HG03108 (cell line): Measurements from ENCODE around the gene S1PR3.

Source experiments
- ATAC-seq: cut with Tn5 transposase; IDR thresholded peaks from one replicate; pipeline ENCODE4 v1.9.1; 2021; ENCODE audit warnings: moderate library complexity; ENCODE audit not compliant: unreplicated experiment

Gene S1PR3

DNA sequence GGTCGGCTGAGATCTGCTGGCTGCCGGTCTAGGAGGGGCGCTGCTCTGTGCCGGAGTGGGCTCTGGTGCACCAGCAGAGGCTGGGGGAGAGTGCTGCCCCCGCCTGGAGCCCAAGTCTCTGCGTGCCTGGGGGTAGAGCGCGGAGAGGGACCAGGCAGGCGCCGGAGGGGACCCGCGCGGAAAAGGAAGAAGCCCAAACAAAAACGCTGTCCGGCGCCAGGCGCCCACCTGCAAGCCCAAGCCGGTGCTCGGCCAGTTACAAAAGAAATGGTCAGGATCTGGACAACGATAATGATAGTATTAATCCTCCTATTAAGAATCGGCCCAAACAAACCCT lies 571 bp upstream of the S1PR3 start:
- no peak for ATAC-seq

DNA sequence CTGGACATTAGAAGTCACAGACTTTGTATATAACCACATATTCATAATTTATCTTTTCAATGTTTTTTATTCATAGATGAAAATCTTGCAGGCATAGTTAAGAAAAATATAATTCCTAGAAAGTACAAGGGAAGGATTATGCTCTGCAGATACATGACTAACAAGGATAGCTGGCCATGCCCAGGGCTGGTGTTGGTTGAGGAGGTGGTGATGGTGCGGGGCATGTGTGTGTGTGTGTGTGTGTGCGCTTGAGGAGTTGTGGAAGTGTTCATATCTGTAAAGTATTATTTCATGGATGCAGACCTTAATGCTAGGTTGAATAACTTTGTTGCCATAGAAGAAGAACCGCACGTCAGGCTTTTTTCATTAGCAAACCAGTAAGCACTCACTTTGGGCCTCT lies 1.3 kb downstream of the S1PR3 start:
- ATAC-seq = no peak

DNA sequence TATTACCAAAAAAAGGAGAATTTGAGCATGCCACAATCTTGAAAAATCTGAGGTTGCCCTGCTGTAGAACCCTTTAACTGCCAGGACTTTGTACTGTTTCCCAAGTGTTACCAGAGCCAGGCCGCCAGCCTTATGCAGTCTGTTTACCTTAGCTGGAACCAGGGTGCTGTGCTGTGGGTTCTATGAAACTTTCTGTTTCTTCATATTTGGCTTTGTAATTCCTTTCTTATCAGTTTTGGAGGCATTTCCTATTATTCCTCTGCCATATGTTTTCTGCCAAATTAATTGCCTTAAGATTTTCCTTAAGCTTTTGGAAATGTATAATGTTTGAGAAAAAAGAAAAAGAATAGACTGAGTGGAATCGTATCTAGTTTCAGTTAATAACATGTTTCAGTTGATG lies 2.1 kb downstream of the S1PR3 start:
- ATAC-seq = no peak

DNA sequence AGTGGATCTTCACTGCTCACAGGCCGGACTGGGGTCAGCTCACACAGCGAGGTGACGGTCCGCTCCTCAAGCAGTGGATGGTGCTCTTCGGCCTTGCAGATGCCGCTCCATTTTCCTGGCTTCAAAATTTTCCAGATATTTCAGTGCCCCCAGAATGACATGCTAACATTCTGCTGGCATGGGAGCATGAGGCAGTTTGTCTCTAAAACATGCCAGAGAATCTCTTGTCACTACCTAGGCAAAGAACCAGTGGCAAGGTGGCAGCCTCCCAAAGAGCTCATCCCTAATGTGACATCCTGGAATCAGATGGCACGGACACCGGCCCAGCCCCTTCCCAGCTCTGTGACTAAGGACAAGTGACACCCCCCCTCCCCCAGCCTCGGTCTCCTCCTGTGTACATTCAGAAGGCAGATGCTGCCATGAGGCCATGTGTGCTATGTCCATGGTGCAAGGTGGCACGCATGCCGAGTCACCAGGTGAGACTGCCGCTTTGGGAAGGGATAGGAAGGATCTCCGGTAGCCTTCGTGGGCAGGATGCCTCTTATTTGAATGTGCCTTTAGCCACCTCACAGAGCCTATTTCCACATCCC lies 2.7 kb downstream of the S1PR3 start:
- no peak for ATAC-seq

DNA sequence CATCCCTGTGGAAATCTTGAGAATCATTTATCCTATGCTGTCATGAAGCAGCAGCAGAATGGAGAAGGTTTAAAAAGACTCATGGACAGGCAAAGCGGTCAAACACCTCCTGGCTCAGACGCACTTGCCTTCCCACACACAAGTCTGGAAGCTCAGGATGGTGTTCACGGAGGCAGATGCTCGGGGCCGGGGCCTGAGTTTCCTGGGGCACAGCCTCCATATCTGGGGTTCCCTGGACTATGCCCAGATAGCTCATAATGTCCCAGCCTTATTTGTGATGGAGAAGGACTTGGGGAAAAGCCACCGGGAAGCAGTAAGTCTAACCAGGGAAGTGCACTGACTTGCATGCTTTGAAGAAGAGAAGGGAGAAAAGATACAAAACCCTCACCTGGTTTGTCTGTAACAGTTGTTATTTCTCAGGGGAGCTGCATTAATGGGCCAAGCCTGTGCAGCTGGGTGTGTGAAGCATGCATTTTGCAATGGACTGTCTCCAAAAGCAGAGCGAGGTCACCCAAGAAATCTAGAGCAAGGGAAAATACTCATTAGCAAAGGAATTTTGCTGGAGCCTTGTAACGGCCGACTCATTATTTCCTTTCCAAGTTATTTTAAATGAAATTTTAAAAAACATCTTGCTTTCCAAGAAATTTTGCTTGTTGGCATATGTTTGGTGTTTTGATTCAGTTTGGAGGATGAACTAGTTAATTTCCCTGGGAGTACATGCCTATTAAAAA lies 3.4 kb downstream of the S1PR3 start:
- no peak for ATAC-seq

DNA sequence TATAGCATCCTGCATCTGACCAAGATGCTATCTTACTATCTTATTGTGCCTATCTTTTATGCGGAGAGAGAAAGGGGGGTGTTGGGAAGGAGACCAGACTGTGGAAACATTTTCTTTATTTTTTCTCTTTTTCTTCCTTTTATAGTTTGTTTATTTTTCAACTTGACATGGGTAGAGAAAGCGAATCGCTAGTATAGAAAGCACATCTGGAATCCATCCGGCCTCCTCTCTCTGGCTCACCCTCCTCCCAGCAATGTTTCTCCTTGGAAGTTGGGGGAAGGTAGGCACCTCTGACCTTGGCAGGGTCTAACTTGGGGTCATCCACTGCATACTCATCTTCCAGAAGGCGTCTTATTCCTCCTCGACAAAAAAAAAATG lies 3.9 kb downstream of the S1PR3 start:
- ATAC-seq = no peak

DNA sequence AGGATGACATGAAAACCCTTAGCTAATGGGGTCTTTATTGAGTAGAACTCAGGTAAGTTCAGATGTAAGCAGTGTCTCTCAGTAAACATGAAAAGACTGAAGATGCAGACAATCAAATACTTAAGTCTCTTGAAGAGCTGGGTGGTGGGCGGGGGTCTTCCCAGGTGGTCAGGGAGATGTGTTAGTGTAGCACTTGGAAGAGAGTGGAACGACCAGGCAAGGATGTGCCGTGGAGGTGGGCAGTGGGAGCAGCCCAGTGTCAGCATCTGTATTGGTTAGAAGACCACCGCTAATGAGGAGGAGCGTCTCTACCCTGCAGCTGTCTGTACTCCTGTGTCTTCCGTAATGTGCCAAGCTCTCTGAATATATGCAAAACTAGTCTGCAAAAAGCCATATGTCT lies 4.4 kb downstream of the S1PR3 start:
- ATAC-seq = no peak

DNA sequence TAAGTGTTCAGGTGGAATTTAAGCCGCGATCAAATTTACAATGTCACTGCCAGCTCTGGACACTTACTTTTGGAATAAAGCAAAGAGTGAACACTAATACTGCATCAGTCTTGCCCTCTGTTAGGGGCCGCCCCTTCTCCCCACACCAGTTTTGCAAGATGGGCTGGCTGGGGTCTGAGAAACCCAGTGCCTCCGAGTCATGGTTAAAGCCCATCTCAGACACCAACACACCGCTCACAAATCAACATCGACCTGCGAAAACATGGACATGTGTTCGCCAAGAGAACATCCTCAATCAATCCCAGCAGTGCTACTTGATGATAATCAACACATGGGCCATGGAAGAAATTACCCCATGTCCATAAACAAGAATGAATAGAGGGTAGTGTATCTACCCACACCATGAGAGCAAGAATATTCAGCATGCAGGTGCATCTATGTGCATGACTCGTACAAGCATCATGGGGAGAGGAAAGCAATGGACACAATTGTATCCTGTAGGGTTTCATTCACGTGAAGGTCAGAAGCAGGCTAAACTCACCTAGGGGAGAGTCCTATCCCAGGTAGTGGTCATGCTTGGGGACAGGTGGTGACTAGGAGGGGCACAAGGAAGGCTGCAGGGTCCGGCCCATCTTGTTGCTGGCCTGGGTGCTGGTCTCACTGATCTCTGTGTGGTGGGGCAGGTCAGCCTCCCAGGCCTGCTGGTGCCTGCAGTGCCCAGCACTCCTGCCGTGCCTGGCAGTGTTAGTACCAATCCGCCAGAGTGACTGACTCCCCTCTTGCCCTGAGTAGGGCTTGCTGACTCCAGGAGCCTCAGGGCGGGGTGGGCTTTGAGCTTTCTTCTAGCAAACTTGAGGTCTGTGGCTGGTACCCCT lies 5.0 kb downstream of the S1PR3 start:
- no peak for ATAC-seq

DNA sequence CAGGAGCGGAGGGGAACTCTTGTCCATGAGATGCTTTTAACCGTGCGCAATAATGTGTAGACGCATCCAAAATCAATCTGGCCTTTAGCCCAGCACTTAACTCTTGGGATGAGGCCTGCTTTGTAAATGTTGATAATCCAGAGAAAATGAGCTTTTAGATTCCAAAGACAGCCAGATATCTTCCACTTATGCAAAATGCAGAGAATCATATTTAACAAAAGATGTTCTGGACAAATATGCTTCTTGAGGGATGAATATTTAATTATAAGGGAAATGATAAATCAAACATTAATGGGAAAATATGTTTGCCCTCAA lies 5.6 kb downstream of the S1PR3 start:
- ATAC-seq = no peak

DNA sequence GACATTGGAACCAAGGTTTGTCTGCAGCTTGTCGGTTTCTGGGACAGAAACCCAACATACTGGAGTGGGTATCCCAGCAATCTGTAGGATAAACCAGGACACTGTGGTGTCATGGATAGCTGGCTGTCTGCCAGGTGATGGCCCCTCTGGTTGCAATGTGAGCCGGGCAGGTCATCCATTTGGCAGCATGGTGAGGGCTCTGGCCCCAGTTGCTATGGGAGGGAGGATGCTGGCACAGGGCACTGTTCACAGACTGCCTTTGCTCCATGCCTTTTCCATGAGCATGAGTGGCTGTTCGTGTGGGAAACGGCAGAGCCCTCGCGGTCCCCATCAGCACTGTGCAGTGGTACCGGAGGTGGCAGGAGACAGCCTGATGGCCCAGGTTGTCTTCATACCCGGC lies 6.4 kb downstream of the S1PR3 start:
- no peak for ATAC-seq

DNA sequence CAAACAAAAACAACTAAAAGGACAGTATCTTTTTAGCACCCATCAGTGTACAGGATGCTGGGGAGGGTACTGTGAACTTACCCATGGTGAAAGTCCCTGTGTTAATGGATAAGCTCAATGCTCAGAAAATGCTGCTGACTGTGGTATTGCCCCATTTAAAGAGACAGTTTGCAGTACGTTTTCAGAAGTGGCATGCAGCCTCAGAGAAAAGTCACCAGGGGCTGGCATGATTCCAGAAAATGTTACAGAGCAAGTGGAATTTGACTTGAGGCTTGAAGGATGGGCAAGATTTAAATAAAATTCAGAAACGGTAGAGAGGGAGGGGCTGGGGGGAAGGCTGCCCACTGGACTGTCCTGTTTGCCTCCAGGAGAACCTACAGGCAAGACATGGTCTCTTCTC lies 7.2 kb downstream of the S1PR3 start:
- ATAC-seq = no peak

DNA sequence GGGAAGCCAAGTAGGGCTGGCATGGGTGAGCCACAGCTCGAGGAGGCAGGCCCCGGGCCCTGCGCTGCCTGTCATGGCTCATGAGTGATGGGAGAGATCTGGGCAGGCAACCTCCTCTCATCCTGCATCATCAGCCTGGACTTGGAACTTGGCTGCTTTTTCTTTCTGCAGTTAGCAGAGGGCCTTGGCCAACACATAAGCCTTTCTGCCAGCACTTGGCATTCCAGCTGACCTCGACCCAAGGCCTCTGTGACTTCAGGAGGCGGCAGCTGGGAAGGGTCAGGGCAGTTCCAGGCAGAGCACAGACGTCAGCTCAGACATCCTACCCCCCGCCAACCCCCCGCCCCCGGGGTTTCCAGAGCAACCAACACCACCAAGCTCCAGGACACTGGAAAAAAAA lies 7.6 kb downstream of the S1PR3 start:
- ATAC-seq = no peak

DNA sequence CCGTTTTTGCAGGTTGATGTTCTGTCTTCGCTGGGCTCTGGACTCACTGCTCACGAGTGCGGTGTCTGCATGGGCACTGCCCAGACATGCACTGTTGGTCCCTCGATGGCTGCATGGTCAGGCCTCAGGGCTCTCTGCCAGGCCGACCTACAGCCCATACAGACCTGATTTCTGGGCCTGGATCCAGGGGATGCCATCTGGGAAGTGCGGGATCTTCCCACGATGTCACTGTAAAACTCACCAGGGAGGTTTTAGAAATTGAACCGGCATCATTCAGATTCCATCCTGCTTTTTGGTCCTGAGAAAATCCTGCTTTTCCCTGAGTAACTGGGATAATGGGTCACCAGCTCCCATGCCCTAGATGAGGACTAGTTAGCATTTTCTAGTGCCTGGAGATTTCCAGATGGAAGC lies 9.1 kb downstream of the S1PR3 start:
- ATAC-seq = no peak

DNA sequence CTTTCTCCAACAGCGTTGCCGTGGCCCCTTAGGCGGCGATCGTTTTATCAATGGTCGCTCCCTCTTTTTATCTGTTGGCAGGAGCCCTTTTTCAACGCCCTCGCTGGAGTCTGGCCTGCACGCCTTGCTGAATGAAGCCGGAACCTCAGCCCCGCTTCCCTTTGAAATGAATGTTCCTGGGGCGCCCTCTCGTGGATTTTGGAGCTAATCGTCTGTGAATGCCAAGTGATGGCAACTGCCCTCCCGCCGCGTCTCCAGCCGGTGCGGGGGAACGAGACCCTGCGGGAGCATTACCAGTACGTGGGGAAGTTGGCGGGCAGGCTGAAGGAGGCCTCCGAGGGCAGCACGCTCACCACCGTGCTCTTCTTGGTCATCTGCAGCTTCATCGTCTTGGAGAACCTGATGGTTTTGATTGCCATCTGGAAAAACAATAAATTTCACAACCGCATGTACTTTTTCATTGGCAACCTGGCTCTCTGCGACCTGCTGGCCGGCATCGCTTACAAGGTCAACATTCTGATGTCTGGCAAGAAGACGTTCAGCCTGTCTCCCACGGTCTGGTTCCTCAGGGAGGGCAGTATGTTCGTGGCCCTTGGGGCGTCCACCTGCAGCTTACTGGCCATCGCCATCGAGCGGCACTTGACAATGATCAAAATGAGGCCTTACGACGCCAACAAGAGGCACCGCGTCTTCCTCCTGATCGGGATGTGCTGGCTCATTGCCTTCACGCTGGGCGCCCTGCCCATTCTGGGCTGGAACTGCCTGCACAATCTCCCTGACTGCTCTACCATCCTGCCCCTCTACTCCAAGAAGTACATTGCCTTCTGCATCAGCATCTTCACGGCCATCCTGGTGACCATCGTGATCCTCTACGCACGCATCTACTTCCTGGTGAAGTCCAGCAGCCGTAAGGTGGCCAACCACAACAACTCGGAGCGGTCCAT lies 10.0 kb downstream of the S1PR3 start:
- ATAC-seq = no peak

DNA sequence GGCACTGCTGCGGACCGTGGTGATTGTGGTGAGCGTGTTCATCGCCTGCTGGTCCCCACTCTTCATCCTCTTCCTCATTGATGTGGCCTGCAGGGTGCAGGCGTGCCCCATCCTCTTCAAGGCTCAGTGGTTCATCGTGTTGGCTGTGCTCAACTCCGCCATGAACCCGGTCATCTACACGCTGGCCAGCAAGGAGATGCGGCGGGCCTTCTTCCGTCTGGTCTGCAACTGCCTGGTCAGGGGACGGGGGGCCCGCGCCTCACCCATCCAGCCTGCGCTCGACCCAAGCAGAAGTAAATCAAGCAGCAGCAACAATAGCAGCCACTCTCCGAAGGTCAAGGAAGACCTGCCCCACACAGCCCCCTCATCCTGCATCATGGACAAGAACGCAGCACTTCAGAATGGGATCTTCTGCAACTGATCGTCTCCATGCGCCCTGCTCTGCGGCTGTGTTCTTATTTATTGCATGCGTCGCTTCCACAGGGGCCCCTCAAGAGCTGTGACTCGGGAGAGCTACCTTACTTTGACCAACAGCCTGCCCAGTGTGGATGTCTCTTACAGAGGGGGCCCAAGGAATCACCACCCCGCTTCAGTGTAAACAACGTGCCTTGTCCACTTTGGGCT lies 10.8 kb downstream of the S1PR3 start:
- no peak for ATAC-seq

DNA sequence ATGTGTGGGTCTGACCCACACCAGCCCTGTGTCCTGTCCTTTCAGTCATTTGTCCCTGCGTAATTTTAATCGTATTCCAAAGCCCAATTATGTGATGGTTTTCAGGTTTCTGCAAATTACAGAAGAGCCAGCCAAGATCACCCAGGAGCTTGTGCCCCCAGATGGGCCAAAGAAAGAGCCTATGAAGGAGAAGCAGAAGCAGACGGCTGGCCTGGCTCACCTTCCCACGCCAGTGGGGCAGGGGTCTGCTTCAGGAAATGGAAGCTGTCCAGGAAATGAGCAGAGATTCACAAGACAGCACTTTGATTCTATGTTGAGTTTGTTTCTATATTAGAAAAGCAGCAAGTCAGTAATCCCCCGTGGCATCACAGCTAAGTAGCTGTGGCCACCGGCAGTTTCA lies 11.7 kb downstream of the S1PR3 start:
- ATAC-seq = no peak

DNA sequence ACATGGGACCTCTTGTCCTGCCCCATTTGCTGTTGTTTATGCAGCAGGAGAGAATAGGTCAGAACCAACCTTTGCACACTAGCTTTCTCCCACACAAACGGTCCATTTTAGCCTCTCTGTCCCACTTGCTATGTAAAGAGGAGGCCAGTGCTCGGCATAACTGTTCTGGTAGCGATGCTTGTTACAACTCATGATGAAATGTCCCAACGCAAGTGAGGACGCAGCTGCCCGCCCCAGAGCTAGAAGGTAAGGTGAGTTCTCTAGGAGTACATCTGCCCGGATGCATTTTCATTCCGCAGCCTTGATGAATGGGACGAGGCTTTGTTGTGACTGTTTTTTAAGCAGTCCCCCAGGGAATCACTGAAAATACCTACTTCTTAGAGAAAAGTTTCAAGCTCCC lies 14.1 kb downstream of the S1PR3 start:
- ATAC-seq = no peak

DNA sequence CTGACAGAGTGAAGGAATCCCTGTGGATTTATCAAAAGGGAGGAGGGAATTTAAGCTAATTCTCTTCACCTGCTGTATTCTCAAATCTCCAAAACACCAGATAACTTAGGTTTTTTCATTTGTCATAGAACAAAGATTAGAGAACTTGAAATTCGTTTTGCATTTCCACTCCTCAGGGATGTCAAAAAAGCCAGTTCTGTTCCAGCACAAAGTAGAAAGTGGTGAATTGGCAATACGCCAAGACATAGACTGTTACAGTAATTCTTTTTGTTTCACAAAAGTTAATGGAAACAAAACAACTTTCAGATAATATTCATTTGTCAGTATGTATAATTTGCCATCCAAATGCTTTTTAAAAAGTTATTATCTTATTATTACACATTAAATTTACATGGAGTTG lies 15.0 kb downstream of the S1PR3 start:
- ATAC-seq = no peak

DNA sequence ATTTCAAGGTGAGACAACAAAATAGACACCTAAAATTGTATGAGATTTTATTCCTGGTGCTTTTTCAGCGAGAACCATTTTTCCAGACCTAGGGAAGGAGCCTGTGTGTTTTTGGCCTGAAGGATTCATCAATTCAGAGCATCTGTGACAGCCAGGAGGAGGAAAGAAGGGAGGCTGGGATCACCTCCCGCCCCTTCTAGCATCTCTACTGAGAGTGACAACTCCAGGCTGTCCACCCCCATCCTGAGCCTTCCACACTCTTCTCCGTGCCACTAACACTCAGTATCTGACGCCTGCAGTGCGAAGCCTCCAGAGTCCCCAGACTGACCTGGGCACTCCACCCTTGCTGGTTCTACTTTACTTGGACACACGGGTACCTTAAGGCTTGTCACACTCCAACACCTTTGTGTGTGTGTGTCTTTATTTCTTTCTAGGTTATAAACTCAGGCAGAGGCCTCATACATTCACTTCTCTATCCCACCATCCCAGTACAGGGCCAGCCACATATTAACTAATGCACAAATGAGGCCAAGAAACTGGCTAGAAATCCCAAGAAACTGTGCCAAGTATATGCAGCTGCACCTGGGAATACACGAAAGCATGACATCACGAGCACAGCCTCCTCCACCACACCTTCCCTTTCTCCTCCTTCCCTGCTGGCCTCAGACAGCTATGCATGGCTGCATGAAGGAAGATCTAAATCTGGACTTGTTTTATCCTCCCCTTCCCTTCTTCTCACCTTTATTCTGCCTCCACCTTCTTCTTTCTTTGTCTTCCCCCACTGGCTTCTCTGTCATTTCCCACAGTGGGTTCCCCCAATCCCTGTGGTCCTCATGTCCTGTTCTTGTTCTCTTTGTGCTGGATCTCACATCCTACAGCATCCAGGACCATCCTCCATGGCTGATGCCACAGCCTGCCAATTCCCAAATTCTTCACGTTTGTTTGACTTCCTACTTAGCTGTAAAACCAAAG lies 16.0 kb downstream of the S1PR3 start:
- ATAC-seq = no peak
